Fibroblast of skin of abdomen (primary cell): ENCODE measurements around the gene EIF4G3.
"Not testable (repeated sequence)": the region's sequence is repeated elsewhere in the genome, so short reads cannot be mapped to it uniquely, and the experiment has no call there.

Experiments
- DNase-seq: peaks from one replicate; pipeline ENCODE4 v3.0.0-alpha.2; 2013

Gene EIF4G3

DNA sequence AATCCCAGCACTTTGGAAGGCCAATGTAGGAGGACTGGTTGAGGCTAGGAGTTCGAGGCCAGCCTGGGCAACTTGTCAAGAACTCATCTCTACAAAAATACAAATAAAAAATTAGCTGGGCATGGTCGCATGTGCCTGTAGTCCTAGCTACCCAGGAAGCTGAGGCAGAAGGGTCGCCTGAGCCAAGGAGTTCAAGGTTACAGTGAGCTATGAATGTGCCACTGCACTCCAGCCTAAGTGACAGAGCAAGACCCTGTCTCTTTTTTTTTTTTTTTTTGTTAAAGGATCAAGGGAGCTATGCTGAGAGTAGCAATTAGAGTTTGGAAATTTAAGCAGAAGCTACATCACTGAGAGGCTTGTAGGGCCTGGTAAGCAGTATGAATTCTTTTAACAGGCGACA, 70.9 kb downstream of the EIF4G3 start:
- DNase-seq, result no peak

DNA sequence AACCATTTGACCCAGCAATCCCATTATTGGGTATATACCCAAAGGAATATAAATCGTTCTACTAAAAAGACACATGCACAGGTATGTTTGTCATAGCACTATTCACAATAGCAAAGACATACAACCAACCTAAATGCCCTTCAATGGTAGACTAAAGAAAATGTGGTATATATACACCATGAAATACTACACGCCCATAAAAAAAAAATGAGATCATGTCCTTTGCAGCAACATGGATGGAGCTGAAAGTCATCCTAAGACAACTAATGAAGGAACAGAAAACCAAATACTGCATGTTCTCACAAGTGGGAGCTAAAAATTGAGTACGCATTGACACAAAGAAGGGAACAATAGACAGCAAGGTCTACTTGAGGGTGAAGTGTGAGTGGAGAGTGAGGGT, 72.0 kb downstream of the EIF4G3 start:
- no peak for DNase-seq

DNA sequence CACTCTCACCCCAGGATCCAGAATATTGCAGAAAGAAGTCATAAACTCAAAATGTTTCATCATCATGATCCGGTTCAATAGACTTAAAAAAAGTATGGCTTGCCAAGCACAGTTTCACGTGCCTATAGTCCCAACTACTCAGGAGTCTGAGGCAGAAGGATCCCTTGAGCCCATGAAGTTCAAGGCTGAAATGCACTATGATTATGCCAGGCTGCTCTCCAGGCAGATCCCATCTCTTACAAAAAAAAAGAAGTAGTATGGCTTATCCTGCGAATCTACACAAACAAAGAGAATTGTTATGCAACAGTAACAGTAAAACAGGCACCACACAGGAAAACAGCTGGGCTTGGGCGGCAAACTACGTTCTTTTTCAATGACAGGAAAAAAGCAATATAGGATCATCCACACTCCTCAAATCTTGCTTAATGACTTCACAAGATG, 76.2 kb downstream of the EIF4G3 start:
- peak; percentile 24 for DNase-seq

DNA sequence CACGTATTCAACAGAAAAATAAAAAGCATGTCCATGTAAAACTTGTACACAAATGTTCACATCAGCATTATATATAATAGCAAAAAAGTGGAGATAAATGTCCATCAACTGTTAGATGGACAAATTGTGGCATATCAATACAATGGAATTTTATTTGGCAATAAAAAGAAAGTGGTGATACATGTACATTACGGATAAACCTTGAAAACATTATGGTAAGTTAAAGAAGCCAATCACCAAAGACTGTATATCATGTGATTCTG, 76.9 kb downstream of the EIF4G3 start:
- no peak for DNase-seq

- DNase-seq, result peak; percentile 46
These were observed 77.4 kb downstream of the EIF4G3 start for GRCh38 chr1:21099034-21099868.

- DNase-seq, result no peak
These were observed 78.3 kb downstream of the EIF4G3 start for GRCh38 chr1:21098186-21098915.

GRCh38 chr1:21097729-21098128, 79.0 kb downstream of the EIF4G3 start:
- no peak for DNase-seq

DNA sequence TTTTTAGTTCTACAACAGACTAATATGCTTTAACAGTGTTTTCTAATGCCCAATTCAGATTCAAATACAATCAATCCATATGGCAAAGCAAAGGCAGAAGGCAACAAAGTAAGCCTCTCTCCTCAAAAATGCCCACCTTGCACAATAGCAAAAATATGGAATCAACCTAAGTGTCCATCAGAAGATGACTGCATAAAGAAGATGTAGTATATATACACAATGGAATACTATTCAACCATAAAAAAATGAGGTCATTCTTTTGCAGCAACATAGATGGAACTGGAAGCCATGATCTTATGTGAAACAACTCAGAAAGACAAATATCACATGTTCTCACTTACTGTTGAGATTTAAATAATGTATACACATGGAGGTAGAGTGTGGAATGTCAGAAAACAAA, 80.7 kb downstream of the EIF4G3 start:
- DNase-seq, result no peak

DNA sequence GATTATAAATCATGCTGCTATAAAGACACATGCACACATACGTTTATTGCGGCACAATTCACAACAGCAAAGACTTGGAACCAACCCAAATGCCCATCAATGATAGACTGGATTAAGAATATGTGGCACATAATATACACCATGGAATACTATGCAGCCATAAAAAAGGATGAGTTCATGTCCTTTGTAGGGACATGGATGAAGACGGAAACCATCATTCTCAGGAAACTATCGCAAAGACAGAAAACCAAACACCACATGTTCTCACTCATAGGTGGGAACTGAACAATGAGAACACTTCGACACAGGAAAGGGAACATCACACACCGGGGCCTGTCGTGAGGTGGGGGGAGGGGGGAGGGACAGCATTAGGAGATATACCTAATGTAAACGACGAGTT, 82.4 kb downstream of the EIF4G3 start:
- not testable (repeated sequence) for DNase-seq

DNA sequence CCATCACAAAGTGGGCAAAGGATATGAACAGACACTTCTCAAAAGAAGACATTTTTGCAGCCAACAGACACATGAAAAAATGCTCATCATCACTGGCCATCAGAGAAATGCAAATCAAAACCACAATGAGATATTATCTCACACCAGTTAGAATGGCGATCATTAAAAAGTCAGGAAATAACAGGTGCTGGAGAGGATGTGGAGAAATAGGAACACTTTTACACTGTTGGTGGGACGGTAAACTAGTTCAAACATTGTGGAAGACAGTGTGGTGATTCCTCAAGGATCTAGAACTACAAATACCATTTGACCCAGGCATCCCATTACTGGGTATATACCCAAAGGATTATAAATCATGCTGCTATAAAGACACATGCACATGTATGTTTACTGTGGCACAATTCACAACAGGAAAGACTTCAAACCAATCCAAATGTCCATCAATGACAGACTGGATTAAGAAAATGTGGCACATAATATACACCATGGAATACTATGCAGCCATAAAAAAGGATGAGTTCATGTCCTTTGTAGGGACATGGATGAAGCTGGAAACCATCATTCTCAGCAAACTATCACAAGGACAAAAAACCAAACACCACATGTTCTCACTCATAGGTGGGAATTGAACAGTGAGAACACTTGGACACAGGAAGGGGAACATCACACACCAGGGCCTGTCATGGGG, 83.3 kb downstream of the EIF4G3 start:
- DNase-seq, result not testable (repeated sequence)

DNA sequence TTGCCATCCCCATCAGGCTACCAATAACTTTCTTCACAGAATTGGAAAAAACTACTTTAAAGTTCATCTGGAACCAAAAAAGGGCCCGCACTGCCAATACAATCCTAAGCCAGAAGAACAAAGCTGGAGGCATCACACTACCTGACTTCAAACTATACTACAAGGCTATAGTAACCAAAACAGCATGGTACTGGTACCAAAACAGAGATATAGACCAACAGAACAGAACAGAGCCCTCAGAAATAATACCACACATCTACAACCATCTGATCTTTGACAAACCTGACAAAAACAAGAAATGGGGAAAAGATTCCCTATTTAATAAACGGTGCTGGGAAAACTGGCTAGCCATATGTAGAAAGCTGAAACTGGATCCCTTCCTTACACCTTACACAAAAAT, 84.2 kb downstream of the EIF4G3 start:
- not testable (repeated sequence) for DNase-seq

- peak; percentile 84 for DNase-seq
These were observed 85.5 kb downstream of the EIF4G3 start for GRCh38 chr1:21091053-21091690.

- DNase-seq, result no peak
These were observed 86.2 kb downstream of the EIF4G3 start for GRCh38 chr1:21090463-21090862.

DNA sequence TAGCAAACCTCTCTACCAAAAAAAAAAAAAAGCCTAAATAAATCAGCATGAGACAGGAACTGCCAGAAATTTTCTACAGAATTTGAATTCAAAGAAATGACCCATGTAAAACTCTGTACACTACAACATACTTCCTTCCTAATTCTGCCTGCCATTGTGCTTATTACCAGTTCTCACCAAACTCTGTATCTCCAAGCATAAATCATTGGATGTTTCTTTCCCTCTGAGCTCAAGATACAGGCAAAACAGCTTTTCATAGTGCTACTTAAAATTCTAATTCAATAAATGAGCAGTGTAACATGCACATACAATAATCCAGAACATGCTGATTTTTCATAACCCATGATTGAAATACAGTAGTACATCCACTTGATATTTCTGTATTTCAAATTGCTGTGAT, 87.0 kb downstream of the EIF4G3 start:
- no peak for DNase-seq

GRCh38 chr1:21089299-21089698, 87.4 kb downstream of the EIF4G3 start:
- no peak for DNase-seq

DNA sequence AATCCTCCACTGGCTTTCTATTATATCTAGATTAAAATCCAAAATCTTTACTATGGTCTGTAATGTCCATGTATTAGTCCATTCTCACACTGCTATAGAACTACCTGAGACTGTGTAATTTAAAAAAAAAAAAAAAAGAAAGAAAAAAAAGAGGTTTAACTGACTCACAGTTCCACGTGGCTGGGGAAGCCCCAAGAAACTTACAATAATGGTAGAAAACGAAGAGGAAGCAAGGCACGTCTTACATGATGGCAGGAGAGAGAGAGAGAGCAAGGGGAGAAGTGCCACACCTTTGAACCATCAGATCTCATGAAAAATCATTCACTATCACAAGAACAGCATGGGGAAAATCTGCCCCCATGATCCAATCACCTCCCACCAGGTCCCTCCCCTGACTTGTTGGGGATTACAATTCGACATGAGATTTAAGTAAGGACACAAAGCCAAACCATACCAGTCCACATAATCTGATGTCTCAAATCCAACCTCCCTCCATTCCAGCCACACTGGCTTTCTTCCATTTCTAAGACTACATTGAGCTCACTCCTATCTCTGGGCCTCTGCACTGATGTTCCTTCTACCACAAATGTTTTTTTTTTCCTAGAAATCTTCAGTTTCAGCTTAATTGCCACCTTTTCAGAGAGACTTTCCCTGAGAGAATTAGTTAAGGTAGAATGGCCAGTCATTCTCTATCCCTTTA, 92.4 kb downstream of the EIF4G3 start:
- DNase-seq, result no peak

GRCh38 chr1:21082073-21082472, 94.6 kb downstream of the EIF4G3 start:
- DNase-seq, result peak; percentile 76

- peak; percentile 36 for DNase-seq
These were observed 99.6 kb downstream of the EIF4G3 start for GRCh38 chr1:21077085-21077484.

DNA sequence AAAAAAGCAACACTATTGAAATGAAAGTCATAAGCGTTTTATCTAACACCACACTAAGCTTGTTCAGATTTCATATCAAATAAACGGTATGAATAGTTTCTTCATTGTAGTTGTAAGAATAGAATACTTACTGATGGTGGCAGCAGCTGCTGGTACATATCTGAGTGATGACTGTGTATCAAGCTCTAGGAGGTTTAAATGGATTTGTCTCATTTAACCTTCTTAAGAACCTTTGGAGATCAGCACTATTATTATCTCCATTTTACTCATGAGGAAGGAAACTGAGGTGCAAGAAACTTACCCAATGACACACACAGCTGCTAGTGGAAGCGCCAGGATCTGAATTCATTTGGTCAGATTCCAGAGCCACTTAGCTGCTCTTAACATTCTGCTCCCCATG, 104.0 kb downstream of the EIF4G3 start:
- peak; percentile 54 for DNase-seq

DNA sequence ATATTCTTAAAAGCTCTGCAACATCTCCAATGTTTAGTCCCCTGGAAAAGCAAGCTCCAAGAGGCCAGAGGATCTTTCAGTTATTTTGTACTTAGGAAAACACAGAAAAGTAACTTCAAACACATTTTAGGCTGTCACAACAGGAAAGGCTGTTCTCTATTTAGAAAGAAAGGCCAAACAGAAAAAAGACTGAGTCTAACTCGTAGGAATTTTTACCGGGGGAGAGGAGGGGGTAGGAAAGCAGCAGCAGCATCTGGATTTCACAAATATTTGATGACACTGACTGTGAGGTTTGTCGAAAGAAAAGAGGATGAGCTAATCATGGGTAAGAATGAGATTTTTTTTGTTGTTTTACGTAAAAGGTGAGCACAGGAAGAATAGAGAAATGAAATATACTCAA, 107.1 kb downstream of the EIF4G3 start:
- peak; percentile 83 for DNase-seq

GRCh38 chr1:21068937-21069336, 107.8 kb downstream of the EIF4G3 start:
- DNase-seq, result no peak

DNA sequence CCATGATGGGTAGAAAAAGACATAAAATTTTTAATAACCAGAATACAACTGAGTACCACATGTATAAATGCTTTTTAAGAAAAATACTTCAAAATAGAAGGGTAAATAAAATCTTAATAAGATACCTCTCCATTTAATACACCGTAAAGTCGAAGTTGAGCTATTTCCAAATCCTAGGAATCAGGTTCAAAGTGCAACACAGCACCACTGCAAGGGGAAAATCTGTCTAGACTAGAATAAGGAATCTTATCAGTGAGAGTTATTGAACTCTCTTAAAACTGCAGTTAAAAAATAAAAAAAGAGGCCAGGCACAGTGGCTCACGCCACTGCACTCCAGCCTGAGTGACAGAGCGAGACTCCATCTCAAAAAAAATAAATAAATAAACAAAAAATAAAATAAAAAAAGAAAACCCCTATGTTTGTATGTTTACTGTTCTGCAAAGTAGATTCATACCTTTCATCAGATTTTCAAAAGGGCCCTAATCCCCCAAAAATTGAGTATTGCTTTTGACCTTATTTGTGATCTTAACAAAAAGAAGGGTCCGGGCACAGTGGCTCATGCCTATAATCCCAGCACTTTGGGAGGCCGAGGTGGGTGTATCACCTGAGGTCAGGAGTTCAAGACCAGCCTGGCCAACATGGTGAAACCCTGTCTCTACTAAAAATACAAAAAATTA, 109.0 kb downstream of the EIF4G3 start:
- DNase-seq, result no peak
